GM18511 (cell line): ENCODE results near the gene UROD.
"Not testable (repeated sequence)": the region's sequence is repeated elsewhere in the genome, so short reads cannot be mapped to it uniquely, and the experiment has no call there.

Experiments used
- ATAC-seq: cut with Tn5 transposase; IDR thresholded peaks from one replicate; pipeline ENCODE4 v1.9.1; 2021; ENCODE audit warnings: mild to moderate bottlenecking, moderate library complexity; ENCODE audit not compliant: unreplicated experiment

Gene UROD

DNA sequence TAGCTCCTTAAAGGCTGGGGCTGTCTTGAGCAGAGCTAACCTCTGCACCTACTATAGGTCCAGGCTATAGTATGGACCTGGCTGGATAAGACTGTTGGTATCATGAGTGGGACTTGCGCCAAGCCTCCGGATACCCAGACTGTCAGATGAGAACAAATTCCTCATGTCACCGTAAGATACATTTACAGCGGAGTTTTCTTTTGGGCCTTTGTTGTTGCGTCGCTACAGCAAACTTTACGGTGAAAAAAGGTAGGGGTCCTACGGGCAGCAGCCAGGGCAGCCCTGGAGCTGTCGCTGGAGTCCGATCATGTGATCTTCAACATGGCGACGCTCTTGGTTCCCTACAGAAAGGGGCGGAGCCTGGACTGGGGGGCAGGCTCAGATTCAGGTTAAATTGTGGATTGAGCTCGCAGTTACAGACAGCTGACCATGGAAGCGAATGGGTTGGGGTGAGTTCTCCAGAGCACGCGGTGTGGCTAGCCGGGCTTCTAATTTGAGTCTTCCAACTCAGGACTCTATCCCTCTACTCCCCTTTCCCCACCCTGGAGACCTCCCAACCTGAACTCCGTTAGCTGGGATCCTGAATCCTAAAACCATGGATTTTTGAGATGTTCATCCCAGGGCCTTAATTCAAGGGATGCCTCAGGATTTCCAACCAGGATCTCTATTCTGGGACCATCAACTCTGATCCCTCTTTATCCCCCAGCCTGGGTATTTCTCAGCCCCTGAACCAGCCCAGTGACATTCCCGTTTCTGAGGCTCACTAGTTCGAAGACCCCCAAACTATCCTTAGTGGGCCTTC lies at the start of gene UROD:
Gene UROD (plus strand): TSS at position 418 of the 802 bp plus-strand sequence. CDS start 12 bp downstream, at position 430.
- ATAC-seq: peak; percentile 77

DNA sequence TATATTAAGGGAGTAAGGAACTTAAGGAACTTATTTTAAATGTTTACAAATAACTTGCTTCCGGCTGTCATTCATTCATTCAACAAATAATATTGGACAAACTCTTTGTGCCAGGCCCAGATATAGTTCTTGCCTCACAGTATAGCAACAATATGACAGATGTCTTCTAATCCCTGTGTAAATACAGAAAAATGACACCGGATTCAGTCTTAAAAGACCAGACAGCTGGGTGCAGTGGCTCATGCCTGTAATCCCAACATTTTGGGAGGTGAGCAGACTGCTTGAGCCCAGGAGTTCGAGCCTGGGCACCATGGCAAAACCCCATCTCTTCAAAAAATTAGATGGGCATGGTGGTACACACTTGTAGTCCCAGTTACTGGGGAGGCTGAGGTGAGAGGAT lies 49.3 kb upstream of the UROD start:
- no peak for ATAC-seq

DNA sequence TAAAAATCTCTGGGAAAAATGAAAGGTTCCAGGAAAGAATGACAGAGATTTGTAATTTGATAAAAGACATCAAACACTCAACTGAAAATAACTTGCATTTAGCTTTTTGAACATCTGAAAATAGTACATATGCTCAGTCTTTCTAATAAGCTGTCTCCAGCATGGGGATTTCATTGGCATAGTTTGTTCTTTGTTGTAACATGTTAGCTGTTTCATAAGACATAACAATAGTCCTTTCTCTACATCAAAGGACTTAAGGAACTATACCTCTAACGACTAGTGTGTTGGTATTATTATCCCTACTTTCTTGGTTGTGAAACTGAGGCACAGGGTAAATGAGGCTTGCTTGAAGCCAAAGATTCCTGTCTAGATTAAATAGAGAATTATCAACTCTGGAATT lies 47.7 kb upstream of the UROD start:
- ATAC-seq: no peak

DNA sequence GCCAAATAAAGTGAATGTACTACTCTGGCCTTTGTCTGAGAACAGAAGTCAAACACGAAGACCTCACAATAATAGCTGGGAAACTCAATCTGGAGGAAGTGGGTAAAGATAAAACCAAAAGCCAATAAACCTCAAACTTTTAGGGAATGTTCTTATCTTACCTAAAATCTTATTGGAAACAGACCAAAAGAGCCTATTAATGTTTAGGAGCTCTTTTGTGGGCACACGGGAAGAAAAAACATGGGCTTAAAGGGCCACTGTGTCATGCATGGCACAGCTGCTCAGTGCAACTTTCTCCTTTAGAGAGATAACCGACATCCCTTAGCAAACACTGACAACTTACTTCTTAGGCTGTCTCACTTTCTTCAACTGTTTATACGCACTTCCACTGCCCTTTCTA lies 41.7 kb upstream of the UROD start:
- ATAC-seq: no peak

DNA sequence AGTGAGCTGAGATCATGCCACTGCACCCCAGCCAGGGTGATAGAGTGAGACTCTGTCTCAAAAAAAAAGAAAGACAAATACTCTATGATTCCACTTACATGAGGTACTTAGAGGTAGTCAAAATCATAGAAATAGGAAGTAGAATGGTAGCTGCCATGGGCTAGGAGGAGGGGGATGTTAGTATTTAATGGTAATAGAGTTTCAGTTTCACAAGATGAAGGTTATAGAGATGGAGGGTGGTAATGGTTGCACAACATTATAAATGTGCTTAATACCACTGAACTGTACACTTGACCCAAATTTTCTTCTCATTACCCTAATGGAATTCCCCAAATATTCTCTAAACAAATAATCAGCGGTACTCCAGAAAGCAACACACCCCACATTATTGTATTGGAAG lies 38.4 kb upstream of the UROD start:
- ATAC-seq: no peak

DNA sequence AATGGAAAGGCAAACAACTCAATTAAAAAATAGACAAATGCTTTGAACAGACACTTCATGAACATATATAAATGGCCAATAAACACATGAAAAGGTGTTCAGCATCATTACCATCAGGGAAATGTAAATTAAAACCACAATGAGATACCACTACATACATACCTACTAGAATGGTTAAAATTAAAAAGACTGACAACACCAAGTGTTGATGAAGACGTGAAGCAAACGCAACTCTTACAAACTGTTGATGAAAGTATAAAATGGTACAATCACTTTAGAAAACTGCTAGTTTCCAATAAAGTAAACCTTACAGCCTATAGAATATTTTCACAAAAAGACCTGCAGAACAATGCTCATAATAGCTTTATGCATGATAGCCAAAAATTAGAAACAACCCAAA lies 35.8 kb upstream of the UROD start:
- no peak for ATAC-seq

DNA sequence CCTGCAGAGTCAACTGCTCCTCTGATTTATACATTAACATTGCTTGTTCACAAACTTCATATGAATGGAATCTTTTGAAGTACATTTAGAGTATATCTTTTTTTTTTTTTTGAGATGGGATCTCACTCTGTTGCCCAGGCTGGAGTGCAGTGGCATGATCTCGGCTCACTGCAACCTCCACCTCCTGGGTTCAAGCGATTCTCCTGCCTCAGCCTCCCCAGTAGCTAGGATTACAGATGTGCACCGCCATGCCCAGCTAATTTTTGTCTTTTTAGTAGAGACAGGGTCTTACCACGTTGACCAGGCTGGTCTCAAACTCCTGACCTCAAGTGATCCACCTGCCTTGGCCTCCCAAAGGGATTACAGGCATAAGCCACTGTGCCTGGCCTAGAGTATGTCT lies 34.7 kb upstream of the UROD start:
- not testable (repeated sequence) for ATAC-seq

DNA sequence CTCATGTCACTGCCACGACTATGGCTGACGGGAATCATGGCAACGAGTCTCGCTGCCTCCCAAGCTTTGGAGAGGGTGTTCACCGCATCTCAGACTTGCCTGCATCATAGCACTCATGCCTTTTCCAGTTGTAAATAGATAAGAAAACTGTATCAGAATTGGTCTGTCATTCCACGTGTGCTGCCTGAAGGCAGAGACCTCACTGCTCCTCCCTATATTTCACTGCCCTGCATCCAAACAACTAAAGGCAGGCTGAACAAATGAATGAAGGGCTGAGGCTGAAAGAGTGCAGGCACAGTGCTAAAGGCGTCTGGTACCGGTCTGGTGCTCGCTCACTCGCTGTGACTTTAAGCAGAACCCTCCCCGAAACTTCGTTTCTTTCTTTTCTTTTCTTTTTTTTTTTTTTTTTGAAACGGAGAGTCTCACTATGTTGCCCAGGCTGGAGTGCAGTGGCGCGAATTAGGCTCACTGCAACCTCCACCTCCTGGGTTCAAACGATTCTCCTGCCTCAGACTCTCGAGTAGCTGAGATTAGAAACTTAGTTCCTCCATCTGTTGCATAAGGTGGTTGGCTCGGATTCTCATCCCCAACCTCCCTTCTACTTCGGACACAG lies 26.2 kb upstream of the UROD start:
- peak; percentile 6 for ATAC-seq

DNA sequence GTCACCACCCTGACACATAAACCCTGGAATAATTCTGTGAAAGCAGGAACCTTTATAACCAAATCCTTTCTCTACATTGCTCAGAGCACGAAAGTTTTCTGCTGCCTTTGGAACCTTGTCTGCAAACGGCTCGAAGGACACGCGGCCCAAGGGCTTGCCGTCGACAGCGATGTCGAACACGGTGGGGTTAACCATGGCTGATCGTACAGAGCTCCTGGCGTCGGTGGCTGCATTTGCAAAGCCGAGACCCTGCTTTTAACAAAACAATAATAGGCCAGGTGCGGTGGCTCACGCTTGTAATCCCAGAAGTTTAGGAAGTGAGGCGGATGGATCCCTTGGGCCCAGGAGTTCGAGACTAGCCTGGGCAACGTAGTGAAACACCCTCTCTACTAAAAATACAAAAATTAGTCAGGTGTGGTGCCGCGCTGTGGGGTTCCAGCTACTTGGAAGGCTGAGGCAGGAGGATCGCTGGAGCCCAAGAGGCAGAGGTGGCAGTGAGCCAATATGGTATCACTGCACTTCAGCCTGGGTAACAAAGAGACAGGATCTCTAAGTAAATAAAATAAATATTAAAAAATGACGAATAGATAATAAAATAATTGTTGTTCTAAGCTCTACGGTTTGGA lies 23.4 kb upstream of the UROD start:
- no peak for ATAC-seq

DNA sequence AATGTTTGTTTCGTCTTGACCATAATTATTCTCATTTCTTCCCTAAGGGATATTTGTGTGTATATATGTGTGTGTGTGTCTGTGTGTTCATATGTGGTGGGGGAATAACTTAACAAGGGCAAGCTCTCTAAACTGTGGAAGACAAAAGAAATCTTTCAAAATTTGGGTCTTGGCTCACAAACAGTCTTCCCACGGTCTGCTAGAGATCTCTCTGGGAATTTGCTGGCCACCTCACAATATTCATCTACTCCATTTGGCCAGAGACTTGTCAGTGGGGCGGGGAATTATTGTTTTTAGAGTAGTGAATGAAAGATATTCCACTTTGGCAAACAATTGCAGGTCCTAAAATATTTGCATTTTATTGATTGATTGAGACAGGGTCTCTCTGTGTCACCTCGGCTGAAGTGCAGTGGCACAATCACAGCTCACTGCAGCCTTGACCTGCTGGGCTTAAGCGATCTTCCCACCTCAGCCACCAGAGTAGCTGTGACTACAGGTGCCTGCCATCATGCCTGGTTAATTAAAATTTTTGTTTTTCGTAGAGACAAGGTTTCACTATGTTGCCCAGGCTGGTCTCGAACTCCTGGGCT lies 17.6 kb upstream of the UROD start:
- ATAC-seq: no peak

DNA sequence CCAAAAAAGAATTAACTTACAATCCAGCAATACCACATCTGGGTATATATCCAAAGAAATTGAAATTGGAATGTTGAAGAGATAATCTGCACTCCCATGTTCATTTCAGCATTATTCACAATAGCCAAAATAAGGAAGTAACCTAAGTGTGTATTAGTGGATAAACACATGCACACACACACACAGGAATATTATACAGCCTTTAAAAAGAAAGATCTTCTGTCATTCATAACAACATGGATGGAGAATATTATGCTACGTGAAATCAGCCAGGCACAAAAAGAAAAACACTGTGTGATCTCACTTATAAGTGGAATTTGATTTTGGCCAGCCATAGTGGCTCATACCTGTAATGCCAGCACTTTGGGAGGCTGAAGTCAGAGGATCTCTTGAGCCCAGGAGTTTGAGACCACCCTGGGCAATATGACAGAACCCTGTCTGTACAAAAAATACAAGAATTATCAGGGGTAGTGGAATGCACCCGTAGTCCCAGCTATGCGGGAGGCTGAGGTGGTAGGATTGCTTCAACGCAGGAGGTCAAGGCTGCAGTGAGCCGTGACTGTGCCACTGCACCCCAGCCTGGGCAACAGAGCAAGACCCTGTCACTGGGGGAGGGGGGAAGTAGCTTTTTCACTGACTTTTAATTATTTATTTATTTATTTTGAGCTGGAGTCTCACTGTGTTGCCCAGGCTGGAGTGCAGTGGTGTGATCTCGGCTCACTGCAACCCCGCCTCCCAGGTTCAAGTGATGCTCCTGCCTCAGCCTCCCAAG lies 16.4 kb upstream of the UROD start:
- ATAC-seq: no peak

DNA sequence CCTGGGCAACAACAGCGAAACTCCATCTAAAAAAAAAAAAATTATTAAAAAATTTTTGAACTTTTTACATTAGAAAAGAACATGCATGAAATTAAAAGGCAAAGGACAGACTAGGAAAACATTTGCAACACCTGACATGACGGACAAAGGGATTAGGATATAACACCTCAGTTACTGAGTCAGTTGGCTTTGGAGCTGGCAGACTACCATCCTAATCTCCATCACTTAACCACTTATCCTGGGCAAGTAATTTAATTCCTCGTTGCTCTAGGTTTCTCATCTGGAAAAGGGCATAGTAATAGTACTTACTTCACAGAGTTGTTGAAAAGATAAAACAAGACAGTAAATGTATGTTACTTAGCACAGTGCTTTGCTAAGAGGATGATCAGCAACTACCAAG lies 12.8 kb upstream of the UROD start:
- no peak for ATAC-seq

DNA sequence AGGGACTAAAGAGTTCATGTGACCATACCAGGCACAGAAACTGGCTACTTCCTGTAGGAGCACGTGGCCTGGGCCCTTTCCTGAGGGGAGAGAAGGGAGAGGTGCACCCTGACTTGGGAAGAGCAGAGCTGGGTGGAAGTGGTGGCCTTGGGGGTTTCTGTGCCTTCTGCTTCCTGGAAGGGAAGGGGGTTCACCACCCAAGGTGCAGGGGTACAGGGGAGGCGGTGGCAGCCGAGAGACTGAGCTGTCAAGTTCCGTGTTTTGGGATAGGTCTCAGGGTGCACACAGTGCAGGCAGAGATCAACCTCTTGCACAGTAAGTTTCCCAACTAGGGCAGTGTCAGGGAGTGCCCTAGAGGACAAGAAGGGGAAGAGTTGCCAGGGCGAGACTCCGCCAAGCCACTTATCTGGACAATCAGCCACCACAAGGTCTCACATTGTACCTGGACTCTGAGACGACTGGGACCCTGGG lies 11.0 kb upstream of the UROD start:
- ATAC-seq: no peak

DNA sequence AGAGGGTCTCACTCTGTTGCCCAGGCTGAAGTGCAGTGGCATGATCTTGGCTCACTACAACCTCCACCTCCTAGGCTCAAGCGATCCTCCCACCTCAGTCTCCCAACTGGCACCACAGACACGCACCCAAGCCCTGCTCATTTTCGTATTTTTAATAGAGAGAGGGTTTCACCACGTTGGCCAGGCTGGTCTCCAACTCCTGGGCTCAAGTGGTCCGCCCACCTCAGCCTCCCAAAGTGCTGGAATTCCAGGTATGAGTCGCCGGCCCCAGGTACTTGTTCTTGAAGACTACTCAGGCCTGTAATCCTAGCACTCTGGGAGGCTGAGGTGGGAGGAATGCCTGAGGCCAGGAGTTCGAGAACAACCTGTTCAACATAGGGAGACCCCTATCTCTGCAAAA lies 10.5 kb upstream of the UROD start:
- ATAC-seq: not testable (repeated sequence)

DNA sequence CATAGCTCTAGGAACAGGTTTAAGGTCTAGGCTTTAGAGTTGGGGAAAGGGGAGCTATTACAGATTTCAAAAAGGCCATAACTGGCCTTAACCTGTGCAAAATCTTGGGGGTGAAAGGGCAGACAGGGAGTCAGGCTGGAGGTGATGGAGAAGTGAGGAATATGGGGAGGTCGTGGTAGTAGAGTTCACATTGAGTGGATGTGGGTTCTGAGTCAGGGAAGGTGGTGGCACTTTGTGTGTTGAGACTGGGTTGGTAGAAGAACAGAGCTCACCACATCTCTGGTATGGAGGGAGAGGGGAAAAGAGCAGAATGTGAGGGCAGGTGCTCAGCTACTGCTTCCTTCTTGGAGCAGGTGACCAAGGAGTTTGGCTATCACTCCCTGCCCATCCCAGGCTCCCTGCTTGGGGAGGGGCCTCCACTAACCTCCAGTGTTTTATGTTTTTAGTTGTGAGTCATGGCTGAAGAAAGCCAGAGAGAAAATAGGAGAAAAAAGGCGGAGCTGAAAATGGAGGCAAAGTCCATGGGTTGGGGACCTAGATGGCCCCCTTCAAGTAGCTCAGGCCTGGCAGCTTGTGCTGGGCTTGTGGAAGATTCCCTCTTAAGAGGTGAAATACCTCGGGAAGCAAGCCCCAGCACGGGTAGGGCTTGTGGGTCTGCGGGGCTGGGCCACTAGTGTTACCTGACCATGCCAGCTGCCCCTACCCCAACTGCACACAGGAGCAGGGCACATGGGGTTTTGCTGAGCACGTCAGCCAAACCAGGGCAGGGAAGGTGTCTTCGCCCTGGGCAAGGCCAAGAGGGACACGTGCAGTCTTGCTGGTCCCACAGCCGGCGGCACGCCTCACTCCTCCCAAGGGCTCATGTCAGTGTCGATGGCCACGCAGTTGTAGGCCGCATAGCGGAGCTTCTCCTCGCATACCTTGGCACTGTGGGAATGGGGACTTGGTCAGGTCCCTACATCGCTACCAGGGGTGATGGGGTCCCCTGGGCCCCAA lies 9.1 kb upstream of the UROD start:
- no peak for ATAC-seq

DNA sequence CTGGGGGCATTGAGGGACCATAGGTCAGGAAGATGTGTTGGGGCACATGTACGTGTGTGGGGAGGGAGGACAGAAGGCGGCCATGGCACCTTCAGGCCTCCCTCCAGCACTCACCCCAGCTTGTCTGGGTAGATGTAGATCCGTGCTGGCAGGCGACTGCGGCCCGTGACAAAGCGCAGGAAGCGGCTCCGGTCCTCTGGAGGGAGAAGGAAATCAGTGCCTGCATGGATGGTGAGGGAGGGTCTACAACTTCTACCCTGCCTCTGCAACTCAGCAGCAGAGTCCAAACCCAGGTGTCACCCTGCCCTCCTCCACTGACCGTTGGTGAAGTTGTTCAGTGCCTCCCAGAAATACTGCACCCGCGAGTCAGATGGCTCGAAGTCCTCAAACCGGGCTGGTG lies 8.3 kb upstream of the UROD start:
- ATAC-seq: no peak

DNA sequence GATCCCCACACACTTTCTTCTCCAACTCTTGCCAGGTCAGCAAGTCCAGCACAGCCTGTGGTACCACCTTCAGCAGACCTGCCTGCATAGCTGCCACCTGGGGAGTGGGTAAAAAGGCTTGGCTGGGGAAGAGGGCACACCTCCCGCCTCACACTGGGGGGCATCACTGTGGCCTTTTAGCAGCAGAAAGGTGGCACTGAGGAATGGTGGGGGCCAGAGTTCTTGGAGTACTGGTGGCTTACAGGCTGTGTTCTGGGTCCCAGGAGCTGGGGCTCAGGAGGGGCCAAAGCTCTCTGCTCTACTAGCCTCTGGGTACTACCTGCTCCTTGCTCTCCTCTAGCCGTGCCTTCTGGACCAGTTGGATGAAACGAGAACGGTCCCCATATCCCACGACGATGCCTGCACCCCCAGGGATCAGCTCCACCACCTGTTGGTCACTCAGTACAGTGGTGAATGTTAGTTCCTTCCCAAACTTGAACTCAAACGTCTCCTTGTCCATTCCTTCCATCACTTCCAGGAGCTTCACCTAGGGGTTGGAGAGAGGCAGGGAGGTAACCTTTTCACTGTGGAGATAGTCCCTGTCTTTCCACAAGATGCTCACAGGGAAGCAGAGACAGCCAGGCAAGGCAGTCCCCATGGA lies 7.7 kb upstream of the UROD start:
- ATAC-seq: no peak

DNA sequence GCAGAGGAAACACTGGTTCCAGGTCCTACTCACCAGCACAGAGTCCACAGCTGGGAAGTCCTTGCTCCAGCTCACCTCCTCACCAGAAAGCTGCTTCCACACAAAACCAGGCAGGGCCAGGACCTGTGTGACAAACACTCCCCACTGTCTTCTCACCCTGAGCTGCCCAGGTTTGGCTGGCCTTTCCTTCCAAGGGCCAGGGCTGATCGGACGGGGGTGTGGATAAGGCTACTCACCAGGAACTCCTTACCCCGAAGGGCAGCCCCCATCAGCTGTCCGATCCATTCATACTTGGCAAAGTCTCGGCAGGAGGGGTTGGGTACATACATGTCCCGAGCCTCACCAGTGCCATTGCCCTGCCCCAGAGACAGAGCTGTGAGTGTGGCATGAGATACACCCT lies 6.3 kb upstream of the UROD start:
- ATAC-seq: no peak

DNA sequence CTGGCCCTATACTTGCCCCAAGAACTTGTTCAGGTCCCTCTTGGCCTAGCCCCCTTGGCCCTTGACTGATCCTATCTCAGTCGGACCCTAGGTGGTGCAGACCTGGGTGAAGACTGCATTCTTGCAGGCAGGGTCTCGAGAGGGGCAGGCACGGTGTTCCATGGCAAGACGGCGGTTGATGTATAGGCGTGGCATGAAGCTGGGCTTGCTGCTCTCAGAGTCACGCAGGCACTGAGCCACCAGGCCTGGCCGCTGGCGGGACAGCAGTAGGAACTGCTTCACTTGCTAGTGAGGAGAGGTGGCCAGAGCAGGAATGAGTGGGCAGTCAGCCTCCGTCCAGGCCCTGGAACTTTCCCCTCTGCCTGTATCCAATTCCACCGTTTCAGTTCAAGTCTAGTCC lies 4.7 kb upstream of the UROD start:
- ATAC-seq: no peak
